Fibroblast of lung (primary cell): ENCODE data around the gene RASA3. TPM values are rescaled to one million over a fixed set of nuclear protein-coding genes. Genes with fewer than 3 reads are reported as not detected.

Experiments used
- DNase-seq, 2 donors: peaks; one replicate each; pipeline versions ENCODE4 v3.0.0 to v3.0.0-alpha.2; 2010; ENCODE audit warnings: low read depth in 2 of 2
- H2AFZ ChIP-seq: 2 replicates; pipeline ENCODE4 v1.5.1; 2012; ENCODE audit warnings: low read length, control low read depth, inconsistent platforms
- H3K27ac ChIP-seq: 2 replicates; pipeline ENCODE4 v1.5.1; 2011; ENCODE audit warnings: low read length, control low read depth; ENCODE audit not compliant: insufficient read depth
- H3K27me3 ChIP-seq: 2 replicates; pipeline ENCODE4 v1.5.1; 2011; ENCODE audit warnings: mild to moderate bottlenecking, low read length; ENCODE audit not compliant: control insufficient read depth, insufficient read depth
- H3K36me3 ChIP-seq: 2 replicates; pipeline ENCODE4 v1.5.1; 2011; ENCODE audit warnings: low read length; ENCODE audit not compliant: control insufficient read depth, insufficient read depth
- H3K4me1 ChIP-seq: 2 replicates; pipeline ENCODE4 v1.5.1; 2011; ENCODE audit warnings: low read length; ENCODE audit not compliant: control insufficient read depth, insufficient read depth; ENCODE audit errors: extremely low read depth
- H3K4me2 ChIP-seq: 2 replicates; pipeline ENCODE4 v1.5.1; 2011; ENCODE audit warnings: low read length, control low read depth; ENCODE audit not compliant: insufficient read depth; ENCODE audit errors: extremely low read depth
- H3K4me3 ChIP-seq, 4 experiments: fragments of 200-600 bp in 1 of 4; sonication (generic) in 1 of 4; replicated peaks in 1 of 4; 2 replicates each; pipeline ENCODE4 v1.5.1; 2011 to 2016; ENCODE audit warnings: low read length in 4 of 4, low read depth in 3 of 4, mild to moderate bottlenecking in 3 of 4, control low read depth in 2 of 4, inconsistent platforms in 1 of 4, mixed read lengths in 1 of 4; ENCODE audit not compliant: insufficient read depth in 1 of 4; ENCODE audit errors: control extremely low read depth in 1 of 4
- H3K79me2 ChIP-seq: 2 replicates; pipeline ENCODE4 v1.5.1; 2012; ENCODE audit warnings: mild to moderate bottlenecking, low read length, inconsistent platforms; ENCODE audit not compliant: control insufficient read depth, insufficient read depth
- H3K9ac ChIP-seq: 2 replicates; pipeline ENCODE4 v1.5.1; 2011; ENCODE audit warnings: mild to moderate bottlenecking, low read length, control low read depth; ENCODE audit not compliant: insufficient read depth
- H3K9me3 ChIP-seq: 2 replicates; pipeline ENCODE4 v1.5.1; 2012; ENCODE audit warnings: low read depth, low read length; ENCODE audit not compliant: control insufficient read depth, insufficient read depth
- H4K20me1 ChIP-seq: 2 replicates; pipeline ENCODE4 v1.5.1; 2011; ENCODE audit warnings: low read length; ENCODE audit not compliant: control insufficient read depth, insufficient read depth; ENCODE audit errors: extremely low read depth
- CTCF ChIP-seq, 2 donors: IDR thresholded peaks in 1 of 2; conservative IDR thresholded peaks in 1 of 2; 1 replicate in 1 of 2; 2 replicates in 1 of 2; pipeline ENCODE4 v1.5.1; 2011 to 2012; ENCODE audit warnings: low read length in 2 of 2, control low read depth in 1 of 2, inconsistent platforms in 1 of 2, low read depth in 1 of 2, mild to moderate bottlenecking in 1 of 2
- EZH2 ChIP-seq: IDR thresholded peaks from 2 replicates; pipeline ENCODE4 v1.5.1; 2012; ENCODE audit warnings: low read length, control low read depth, mild to moderate bottlenecking; ENCODE audit errors: missing control alignments
- polyA plus RNA-seq, 2 donors: library from polyadenylated mRNA; depleted of rRNA in 1 of 2; stranded (reverse) in 1 of 2; unstranded in 1 of 2; fragments of >200 nt; gene quantifications; 2 replicates each; pipeline ENCODE4 v1.2.1, GENCODE V29; 2011 to 2012; ENCODE audit warnings: missing spikeins in 1 of 2
- total RNA-seq: library from RNA; depleted of rRNA; stranded (reverse); fragments of >200 nt; gene quantifications from 2 replicates; pipeline ENCODE4 v1.2.1, GENCODE V29; 2014

RASA3 gene
- total and polyA plus RNA-seq, 2 donors (not counting 1 experiment from before 2014, with no cell fraction given) = 26.6 to 31.1 TPM

- Histone ChIP-seq H3K36me3 (peaks cover 54% of the 10 kb centered on the region), H3K27me3 (no peaks in the 10 kb centered on the region)
These were observed 113.9 kb downstream of the RASA3 start for GRCh38 chr13:114018461-114019055.

GRCh38 chr13:114017966-114018365 lies 114.5 kb downstream of the RASA3 start:
- H3K79me2 ChIP-seq = no peaks in the 10 kb centered on the region
- no peak overlapping the region for H3K4me3 ChIP-seq
- no peaks in the 10 kb centered on the region for H4K20me1 ChIP-seq
- no peak overlapping the region for H3K9ac ChIP-seq
- no peak overlapping the region for H3K4me2 ChIP-seq
- no peaks in the 10 kb centered on the region for H3K27me3 ChIP-seq
- no peak overlapping the region for H2AFZ ChIP-seq
- TF ChIP-seq EZH2 (no peak), CTCF (conservative IDR thresholded peaks at IDR 0.05 in 1 of 2, IDR thresholded peaks at IDR 0.05 in 1 of 2; ENCODE audit: low read depth in 1 of 2, low read length in 2 of 2) (no peak)
- no peaks in the 10 kb centered on the region for H3K4me1 ChIP-seq
- H3K36me3 ChIP-seq = peaks cover 53% of the 10 kb centered on the region
- DNase-seq = no peak
- H3K9me3 ChIP-seq = no peaks in the 10 kb centered on the region
- no peak overlapping the region for H3K27ac ChIP-seq

More at GRCh38 chr13:114018461-114019055, 113.9 kb downstream of the RASA3 start:
- H2AFZ ChIP-seq = no peak overlapping the region
- no peak for TF ChIP-seq EZH2
- TF ChIP-seq CTCF (conservative IDR thresholded peaks at IDR 0.05 in 1 of 2, IDR thresholded peaks at IDR 0.05 in 1 of 2; ENCODE audit: low read depth in 1 of 2, low read length in 2 of 2) = no peak
- no peaks in the 10 kb centered on the region for H3K79me2 ChIP-seq
- H4K20me1 ChIP-seq = no peaks in the 10 kb centered on the region
- H3K4me3 ChIP-seq = no peak overlapping the region
- no peak overlapping the region for H3K27ac ChIP-seq
- no peak for DNase-seq
- no peak overlapping the region for H3K4me2 ChIP-seq
- no peaks in the 10 kb centered on the region for H3K4me1 ChIP-seq
- H3K9ac ChIP-seq = no peak overlapping the region
- H3K9me3 ChIP-seq = no peaks in the 10 kb centered on the region

- TF ChIP-seq CTCF (conservative IDR thresholded peaks at IDR 0.05 in 1 of 2, IDR thresholded peaks at IDR 0.05 in 1 of 2; ENCODE audit: low read depth in 1 of 2, low read length in 2 of 2) (peak; percentile 16 to 29), EZH2 (no peak)
- no peak overlapping the region for H3K27ac ChIP-seq
These were observed 115.3 kb downstream of the RASA3 start for GRCh38 chr13:114017028-114017630.

More at GRCh38 chr13:114017028-114017630, 115.3 kb downstream of the RASA3 start:
- Histone ChIP-seq H2AFZ (no peak overlapping the region), H3K9me3 (no peaks in the 10 kb centered on the region), H3K4me3 (no peak overlapping the region), H3K79me2 (no peaks in the 10 kb centered on the region), H3K9ac (no peak overlapping the region), H4K20me1 (no peaks in the 10 kb centered on the region), H3K36me3 (peaks cover 53% of the 10 kb centered on the region), H3K27me3 (no peaks in the 10 kb centered on the region), H3K4me1 (no peaks in the 10 kb centered on the region), H3K4me2 (no peak overlapping the region)
- DNase-seq = peak; percentile 42 to 50
